AG10803 (cell line): Measurements from ENCODE around the gene CD151.

ENCODE experiments used
- DNase-seq: peaks from one replicate; pipeline ENCODE4 v3.0.0; 2010; ENCODE audit warnings: low read depth
- H3K4me3 ChIP-seq: 2 replicates; pipeline ENCODE4 v1.5.1; 2011; ENCODE audit warnings: mild to moderate bottlenecking, low read length, control low read depth
- CTCF ChIP-seq: conservative IDR thresholded peaks from 2 replicates; pipeline ENCODE4 v1.5.1; 2011; ENCODE audit warnings: mild to moderate bottlenecking, low read length, control low read depth, inconsistent platforms

Gene CD151

DNA sequence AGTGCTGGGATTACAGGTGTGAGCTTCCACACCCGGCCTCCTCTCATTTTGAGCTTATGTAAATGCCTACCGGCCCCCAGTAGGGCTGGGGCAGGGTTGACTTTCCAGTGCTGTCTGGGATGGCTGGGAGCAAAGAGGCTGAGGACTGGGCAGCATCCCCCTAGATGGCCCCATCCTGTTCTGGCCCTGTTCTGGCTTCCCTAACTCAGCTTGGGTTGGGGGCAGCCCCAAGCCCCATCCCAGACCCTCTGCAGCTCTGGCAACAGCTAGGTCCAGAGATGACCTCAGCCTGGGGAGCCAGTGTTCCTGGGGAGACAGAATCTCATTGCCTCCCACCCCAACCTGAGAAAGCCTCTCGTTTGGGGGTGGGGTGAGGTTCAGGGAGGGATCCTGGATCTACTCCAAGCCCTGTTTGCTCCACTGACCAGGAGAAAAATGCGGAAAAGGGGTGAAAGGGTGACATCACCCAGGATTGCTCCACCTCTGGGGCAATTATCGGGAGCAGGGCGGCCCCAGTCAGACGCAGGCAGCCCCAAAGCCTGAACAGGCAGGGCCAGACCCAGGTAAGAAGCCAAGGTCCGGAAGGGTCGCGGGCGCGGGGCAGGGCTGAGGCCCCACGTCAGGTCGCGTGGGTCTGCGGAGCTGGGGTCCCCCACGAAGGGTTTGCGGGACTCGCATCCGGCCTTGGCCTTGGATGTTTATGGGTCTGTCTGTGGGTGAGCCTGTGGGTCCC lies 14.2 kb upstream of the CD151 start, which contains the start of gene PNPLA2:
Gene PNPLA2, plus strand, starts transcription at position 519 of the 733 bp plus-strand sequence. CDS start 805 bp downstream, outside the sequence.
- DNase-seq = peak; percentile 84
- peak within 1 kb of the TSS; percentile 82 for H3K4me3 ChIP-seq
- TF ChIP-seq CTCF = no peak

DNA sequence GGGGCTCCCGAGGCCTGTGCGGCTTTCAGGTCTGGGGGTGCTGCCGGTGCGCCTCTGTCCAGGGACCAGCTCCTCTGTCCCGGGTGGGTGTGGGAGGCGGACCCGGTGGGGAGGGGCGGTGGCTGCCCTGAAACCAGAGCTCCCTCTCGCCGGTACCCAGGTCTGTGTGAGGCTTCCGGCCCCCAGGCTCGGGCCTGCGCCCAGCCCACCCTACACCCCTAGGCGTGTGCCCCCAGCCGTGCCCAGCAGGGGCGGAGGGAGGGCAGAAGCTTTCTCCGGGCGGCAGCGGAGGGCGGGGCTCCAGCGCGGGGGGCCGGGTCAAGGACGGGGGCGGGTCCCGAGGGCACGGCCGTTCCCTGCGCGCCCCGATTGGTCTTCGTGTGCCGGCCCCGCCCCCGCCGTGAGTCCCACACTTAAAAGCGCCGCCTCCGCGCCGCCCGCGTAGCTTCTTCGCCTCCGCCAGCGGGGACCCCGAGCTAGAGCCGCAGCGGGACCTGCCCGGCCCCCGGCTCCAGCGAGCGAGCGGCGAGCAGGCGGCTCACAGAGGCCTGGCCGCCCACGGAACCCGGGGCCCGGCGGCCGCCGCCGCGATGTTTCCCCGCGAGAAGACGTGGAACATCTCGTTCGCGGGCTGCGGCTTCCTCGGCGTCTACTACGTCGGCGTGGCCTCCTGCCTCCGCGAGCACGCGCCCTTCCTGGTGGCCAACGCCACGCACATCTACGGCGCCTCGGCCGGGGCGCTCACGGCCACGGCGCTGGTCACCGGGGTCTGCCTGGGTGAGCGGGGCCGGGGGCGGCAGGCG lies 13.4 kb upstream of the CD151 start:
- TF ChIP-seq CTCF = no peak
- DNase-seq = peak; percentile 86
- H3K4me3 ChIP-seq = peak overlapping the region; percentile 82

- peak overlapping the region; percentile 78 for H3K4me3 ChIP-seq
- DNase-seq = peak; percentile 59
- no peak for TF ChIP-seq CTCF
Observed at GRCh38 chr11:819943-820649, 12.7 kb upstream of the CD151 start.

DNA sequence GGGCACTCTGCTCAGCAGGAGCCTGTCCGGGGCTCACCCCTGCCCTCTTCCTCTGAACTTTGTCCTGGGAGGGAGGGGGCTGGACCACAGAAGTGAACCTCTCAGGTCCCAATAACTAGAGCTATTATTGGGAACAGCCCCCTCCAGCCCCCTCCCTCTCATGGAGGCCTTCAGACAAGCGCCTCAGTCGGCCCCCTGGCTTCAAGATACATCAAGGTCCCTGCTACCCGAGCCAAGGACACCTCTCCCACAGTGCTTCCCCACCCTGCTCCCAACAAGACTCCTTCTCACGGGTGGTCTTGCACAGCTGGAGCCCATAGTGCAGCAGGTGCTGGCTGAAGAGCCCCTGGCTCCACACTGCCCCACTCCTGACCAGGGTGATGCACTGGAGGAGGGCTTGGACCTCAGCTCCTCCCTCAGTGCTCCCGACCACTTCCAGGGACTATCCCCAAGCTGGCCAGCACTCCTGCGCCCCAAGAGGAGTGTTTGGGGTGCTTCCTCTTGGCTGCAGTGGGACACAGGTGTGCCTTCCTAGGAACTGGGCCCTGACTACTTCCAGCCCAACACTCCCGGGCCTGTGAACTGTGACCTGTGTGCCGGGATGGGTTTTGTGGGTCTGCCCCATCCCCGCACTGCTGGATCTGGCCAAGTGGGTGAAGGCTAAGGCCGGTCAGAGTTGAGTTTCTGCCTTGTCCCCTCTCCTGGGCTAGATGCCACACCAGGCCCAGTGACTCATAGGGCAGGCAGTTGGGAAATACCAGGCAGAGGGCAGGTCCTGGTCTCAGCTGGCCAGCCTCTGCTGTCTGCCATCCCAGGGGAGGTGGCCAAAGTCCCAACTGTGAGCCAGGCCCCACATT lies 11.9 kb upstream of the CD151 start:
- TF ChIP-seq CTCF = no peak
- peak; percentile 81 for DNase-seq
- peak overlapping the region; percentile 78 for H3K4me3 ChIP-seq

GRCh38 chr11:821512-822371 lies 11.0 kb upstream of the CD151 start:
- no peak for TF ChIP-seq CTCF
- peak overlapping the region; percentile 78 for H3K4me3 ChIP-seq
- no peak for DNase-seq
